NK-92 treated with Interleukin-12 subunit alpha and Interleukin-12 subunit beta, amount 100 ng/mL, for 24 hours (cell line): ENCODE measurements around the gene STK33.

Source experiments
- DNase-seq: peaks from one replicate; lab custom pipeline; 2025; lab: John Stamatoyannopoulos, UW

The STK33 gene

DNA sequence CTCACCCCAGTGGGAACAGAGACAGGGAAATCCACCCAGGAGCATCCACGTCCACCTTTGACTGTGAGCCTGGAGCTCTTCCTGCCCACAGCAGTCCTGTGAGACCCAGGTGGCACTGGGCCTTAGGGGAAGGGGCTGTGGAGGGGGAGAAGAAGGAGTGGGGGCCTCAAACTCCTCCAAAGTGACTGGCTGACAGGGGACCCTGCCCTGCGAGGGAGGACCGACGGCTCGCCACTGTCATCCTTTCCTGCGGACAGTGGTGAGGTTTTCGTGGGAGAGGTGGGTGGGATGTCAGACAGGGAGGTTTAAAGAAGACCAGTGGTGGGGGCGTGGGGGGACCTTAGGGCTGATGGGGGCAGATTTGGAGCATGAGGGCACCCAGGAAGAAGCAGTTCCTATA, 237.8 kb downstream of the STK33 start:
- DNase-seq, result no peak

- no peak for DNase-seq
Observed at GRCh38 chr11:8355416-8355742, 238.6 kb downstream of the STK33 start.

GRCh38 chr11:8354622-8355415, 239.2 kb downstream of the STK33 start:
- DNase-seq, result no peak

GRCh38 chr11:8352876-8353505, 241.0 kb downstream of the STK33 start:
- no peak for DNase-seq

DNA sequence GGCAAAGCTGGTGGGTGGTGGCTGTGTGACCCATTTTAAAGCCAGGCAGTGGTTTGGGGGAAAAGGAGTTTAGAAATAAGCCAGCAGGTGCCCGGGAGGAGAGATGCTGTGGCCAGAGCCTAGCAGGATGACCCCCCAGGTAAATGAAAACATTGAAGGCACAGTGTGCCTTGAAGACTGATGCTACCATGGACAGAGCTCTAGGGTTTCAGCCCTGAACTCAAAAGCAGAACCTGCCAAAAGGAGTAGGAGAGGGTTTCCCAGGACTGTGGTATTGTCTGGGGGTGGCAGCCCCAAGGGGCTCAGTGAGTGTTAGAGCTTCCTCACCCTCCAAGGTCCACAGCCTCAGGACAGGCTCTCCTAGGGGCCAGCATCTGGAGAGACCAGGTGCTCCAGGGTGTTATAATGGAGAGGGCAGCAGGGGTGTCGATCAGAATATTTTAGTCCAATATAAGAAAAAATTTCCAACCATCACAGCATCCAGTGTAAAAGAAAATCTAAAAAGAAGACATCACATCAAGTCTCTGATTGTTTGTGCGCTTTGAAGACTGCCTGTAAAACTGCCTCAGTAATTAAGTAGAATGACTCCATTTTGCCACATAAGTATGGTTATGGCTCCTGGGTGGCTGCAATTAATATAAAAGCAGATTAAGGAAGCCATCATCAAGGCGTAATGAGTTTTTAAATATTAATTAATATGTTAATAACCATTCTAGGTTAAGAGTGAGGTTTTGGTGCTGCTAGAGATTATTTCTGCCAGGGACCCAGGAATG, 241.7 kb downstream of the STK33 start:
- no peak for DNase-seq

GRCh38 chr11:8351223-8351622, 242.8 kb downstream of the STK33 start:
- DNase-seq, result no peak

GRCh38 chr11:8347978-8348377, 246.1 kb downstream of the STK33 start:
- DNase-seq, result no peak

DNA sequence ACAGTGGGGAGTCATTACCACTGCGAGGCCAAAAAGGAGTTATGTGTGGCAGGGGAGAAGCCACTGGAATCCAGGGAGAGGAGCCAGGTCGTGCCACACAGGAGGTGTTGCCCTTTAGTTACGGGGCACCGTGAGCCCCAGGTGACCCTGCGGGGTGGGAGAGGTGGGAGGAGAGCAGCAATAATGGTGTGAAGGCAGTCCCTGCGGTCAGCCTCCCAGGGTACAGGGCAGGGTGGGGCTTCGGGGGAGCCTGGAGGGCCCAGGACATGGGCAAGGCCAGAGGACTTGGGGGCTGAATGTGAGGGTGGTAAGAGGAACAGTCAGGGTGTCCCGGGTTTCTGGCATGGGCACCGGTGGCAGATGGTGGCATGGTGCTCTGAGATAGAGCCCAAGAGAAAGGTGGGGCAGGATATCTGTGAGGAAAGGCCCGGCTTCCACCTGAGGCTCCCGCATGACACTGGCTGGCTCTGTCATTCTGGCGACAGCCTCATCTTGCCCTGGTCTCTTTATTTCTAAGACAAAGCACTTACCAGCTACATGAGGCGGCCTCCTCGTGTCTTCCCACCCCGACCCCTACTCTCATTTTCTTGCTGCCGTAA, 247.8 kb downstream of the STK33 start:
- no peak for DNase-seq

GRCh38 chr11:8345179-8345578, 248.8 kb downstream of the STK33 start:
- no peak for DNase-seq

- DNase-seq, result no peak
Observed at GRCh38 chr11:8344346-8344745, 249.7 kb downstream of the STK33 start.

DNA sequence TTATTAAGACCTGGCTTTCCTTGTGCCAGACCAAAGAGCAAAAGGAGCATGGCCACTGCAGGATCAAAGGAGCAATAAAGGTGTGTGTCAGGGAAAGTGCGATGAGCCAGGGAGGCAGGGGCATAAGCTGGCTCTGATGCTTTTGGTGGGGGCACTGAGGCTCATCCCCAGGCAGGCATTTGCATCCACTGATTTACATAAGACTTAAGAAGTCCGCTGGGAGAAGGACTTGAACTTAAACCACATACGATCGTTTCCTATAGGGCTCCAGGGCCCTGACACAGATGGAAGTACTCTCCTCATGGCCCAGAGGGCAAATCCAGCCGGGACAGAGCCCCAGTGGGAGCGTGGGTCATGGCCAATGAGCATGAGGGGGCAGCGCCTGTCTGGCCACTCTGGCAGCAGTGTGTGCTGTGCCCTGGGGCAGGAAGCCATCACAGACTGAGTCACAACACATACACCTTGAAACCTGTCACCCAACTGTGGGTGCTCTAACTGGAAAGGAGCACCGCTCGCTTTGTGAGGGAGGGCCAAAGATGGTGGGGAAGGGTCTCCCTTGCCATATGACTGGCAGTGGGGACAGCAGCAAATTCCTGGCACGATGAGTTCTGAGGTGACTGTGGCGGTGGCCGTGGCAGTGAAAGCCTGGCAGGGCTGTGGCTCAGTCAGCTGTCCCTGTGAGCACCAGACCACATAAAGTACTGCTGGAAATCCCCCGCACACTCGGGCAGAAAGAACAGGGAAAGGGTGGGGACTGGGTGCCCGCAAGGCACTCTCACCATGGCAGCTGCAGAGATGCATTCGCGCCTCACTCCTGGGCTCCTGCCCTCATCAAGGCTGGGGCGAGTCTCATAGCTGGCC, 251.0 kb downstream of the STK33 start:
- peak; percentile 19 for DNase-seq

GRCh38 chr11:8341996-8342395, 252.0 kb downstream of the STK33 start:
- DNase-seq, result no peak
